ENCODE measurements around the gene NOL3.
"Not testable (repeated sequence)": the region's sequence is repeated elsewhere in the genome, so short reads cannot be mapped to it uniquely, and the experiment has no call there.

Gene NOL3
- long read RNA-seq, partial matches to known transcripts = 3 of 4 reads
- long read RNA-seq, other reads (novel, unspliced or antisense) = 1 of 4 reads

- Histone ChIP-seq H3K27me3 (ENCODE audit: insufficient read depth, poor library complexity, severe bottlenecking) (peaks cover 63% of the 10 kb centered on the region), H3K27ac (replicated peaks) (no peak within 1 kb of the TSS), H3K4me3 (replicated peaks; ENCODE audit: insufficient read depth, low read length) (peak within 1 kb of the TSS; percentile 17)
- DNase-seq (ENCODE audit: low read depth in 1 of 2, low spot score in 1 of 2) = no peak
- TF ChIP-seq SPI1 (IDR thresholded peaks at IDR 0.05; ENCODE audit: borderline replicate concordance, low read depth) = no peak
- no peak for TF ChIP-seq GABPA (IDR thresholded peaks at IDR 0.05; ENCODE audit: low read depth)
- no peak for TF ChIP-seq POLR2AphosphoS5 (IDR thresholded peaks at IDR 0.05; ENCODE audit: low read depth)
These were observed at the start of gene NOL3 for GRCh38 chr16:67170168-67170948. Gene NOL3 (plus strand): TSS chr16:67170538.

GRCh38 chr16:67122799-67123198 is 47.5 kb upstream of the NOL3 start:
- not testable (repeated sequence) for H3K4me3 ChIP-seq (replicated peaks; ENCODE audit: insufficient read depth, low read length); H3K27ac ChIP-seq (replicated peaks); H3K27me3 ChIP-seq (ENCODE audit: insufficient read depth, poor library complexity, severe bottlenecking); DNase-seq (ENCODE audit: low read depth in 1 of 2, low spot score in 1 of 2)

GRCh38 chr16:67128417-67128816 is 41.9 kb upstream of the NOL3 start:
- Histone ChIP-seq H3K4me3 (replicated peaks; ENCODE audit: insufficient read depth, low read length) (no peak overlapping the region), H3K27me3 (ENCODE audit: insufficient read depth, poor library complexity, severe bottlenecking) (no peaks in the 10 kb centered on the region), H3K27ac (replicated peaks) (no peak overlapping the region)
- TF ChIP-seq POLR2AphosphoS5 (IDR thresholded peaks at IDR 0.05; ENCODE audit: low read depth) (no peak), CTCF (IDR thresholded peaks at IDR 0.05; ENCODE audit: insufficient read depth, low read length) (no peak), REST (IDR thresholded peaks at IDR 0.05; ENCODE audit: insufficient replicate concordance, low read depth) (no peak), SPI1 (IDR thresholded peaks at IDR 0.05; ENCODE audit: borderline replicate concordance, low read depth) (no peak), GABPA (IDR thresholded peaks at IDR 0.05; ENCODE audit: low read depth) (no peak)
- DNase-seq (ENCODE audit: low read depth in 1 of 2, low spot score in 1 of 2) = no peak

- Histone ChIP-seq H3K27ac (replicated peaks) (no peak overlapping the region), H3K27me3 (ENCODE audit: insufficient read depth, poor library complexity, severe bottlenecking) (no peaks in the 10 kb centered on the region), H3K4me3 (replicated peaks; ENCODE audit: insufficient read depth, low read length) (no peak overlapping the region)
- DNase-seq (ENCODE audit: low read depth in 1 of 2, low spot score in 1 of 2) = no peak
- TF ChIP-seq REST (IDR thresholded peaks at IDR 0.05; ENCODE audit: insufficient replicate concordance, low read depth) (no peak), POLR2AphosphoS5 (IDR thresholded peaks at IDR 0.05; ENCODE audit: low read depth) (no peak), CTCF (IDR thresholded peaks at IDR 0.05; ENCODE audit: insufficient read depth, low read length) (no peak), SPI1 (IDR thresholded peaks at IDR 0.05; ENCODE audit: borderline replicate concordance, low read depth) (no peak), GABPA (IDR thresholded peaks at IDR 0.05; ENCODE audit: low read depth) (no peak)
These were observed 41.5 kb upstream of the NOL3 start for GRCh38 chr16:67128887-67129286.
